ENCODE data around the gene PTPN6.

GRCh38 chr12:6980740-6981139, 29.6 kb downstream of the PTPN6 start:
- TF ChIP-seq POLR2AphosphoS5 (IDR thresholded peaks at IDR 0.05; ENCODE audit: low read depth, low read length): no peak
- no peak for TF ChIP-seq EZH2phosphoT487 (IDR thresholded peaks at IDR 0.05; ENCODE audit: borderline replicate concordance)
- TF ChIP-seq CTCF (IDR thresholded peaks at IDR 0.05 in 2 of 3, conservative IDR thresholded peaks at IDR 0.05 in 1 of 3; ENCODE audit: borderline replicate concordance in 1 of 3, insufficient read depth in 1 of 3, low read depth in 2 of 3, low read length in 2 of 3): no peak
- TF ChIP-seq EGR1 (IDR thresholded peaks at IDR 0.05; ENCODE audit: low read depth): no peak
- TF ChIP-seq ZNF274 (IDR thresholded peaks at IDR 0.05; ENCODE audit: low read depth, low read length): no peak
- no peak for TF ChIP-seq SP1 (IDR thresholded peaks at IDR 0.05; ENCODE audit: low read depth)

Data from HCT116 (cell line).